NCI-H82 treated with DMSO at 0.1 percent for 48 hours (cell line): ENCODE measurements around the gene UGT1A9.

Experiments used
- DNase-seq: peaks from one replicate; lab custom pipeline; 2025; ENCODE audit not compliant: unreplicated experiment; lab: John Stamatoyannopoulos, UW

UGT1A9 gene

GRCh38 chr2:233816334-233816733 lies 144.6 kb downstream of the UGT1A9 start:
- peak; percentile 13 for DNase-seq

GRCh38 chr2:233816771-233817170 lies 145.1 kb downstream of the UGT1A9 start:
- DNase-seq, result no peak

GRCh38 chr2:233817361-233817911 lies 145.7 kb downstream of the UGT1A9 start:
- DNase-seq, result no peak

- DNase-seq, result no peak
Observed at GRCh38 chr2:233817995-233818638, 146.4 kb downstream of the UGT1A9 start.

- no peak for DNase-seq
Observed at GRCh38 chr2:233818639-233819621, 147.2 kb downstream of the UGT1A9 start.

GRCh38 chr2:233819884-233820773 lies 148.4 kb downstream of the UGT1A9 start:
- DNase-seq, result no peak

- no peak for DNase-seq
Observed at GRCh38 chr2:233820774-233821105, 149.0 kb downstream of the UGT1A9 start.

- no peak for DNase-seq
Observed at GRCh38 chr2:233821196-233821595, 149.5 kb downstream of the UGT1A9 start.

GRCh38 chr2:233821709-233822100 lies 150.0 kb downstream of the UGT1A9 start:
- DNase-seq, result no peak

GRCh38 chr2:233822101-233822771 lies 150.5 kb downstream of the UGT1A9 start:
- DNase-seq, result no peak
